ENCODE data around the gene TBC1D22A.

DNA sequence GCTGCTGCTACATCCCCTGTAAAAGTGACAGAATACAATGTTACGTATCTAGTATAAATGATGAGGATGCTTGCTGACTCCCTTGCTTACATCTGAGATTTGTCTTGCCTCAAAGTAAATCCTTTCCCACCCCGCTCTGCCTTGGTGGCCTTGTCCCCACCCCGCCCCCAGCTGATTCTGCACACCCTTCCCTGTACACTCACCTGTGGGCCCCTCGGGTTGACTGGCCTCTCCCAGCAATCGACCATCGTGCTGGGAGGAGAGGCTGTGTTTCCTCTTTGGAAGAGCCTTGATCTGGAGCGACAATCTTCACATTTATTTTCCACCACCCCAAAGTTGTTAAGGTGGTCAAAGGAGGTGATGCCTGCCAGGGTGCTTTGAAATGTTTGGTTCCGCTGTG is 249.4 kb downstream of the TBC1D22A start:
- TF ChIP-seq POLR2A (IDR thresholded peaks at IDR 0.05; ENCODE audit: low read length) (no peak), GATA1 (IDR thresholded peaks at IDR 0.05; ENCODE audit: low read depth, low read length) (no peak)
